ENCODE results near the gene FAM227B.
"Not testable (repeated sequence)": the region's sequence is repeated elsewhere in the genome, so short reads cannot be mapped to it uniquely, and the experiment has no call there.

The FAM227B gene

DNA sequence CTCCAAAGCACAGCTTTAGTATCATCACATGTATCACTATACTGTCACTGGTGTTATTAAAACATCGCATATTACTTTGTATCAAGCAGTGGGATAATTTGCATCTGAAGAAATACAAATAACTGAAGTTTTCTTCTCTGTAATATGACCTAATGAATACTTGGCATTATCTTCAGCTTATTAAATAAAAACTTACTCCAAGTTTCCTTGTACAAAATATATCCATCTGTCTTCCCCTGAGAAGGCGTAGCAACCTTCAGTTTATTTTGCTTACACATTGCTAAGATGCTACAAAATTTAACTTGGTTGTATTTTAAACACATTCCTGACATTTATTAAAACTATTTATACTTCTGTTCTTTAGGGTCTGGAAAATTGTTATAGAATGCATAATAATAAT, 183.9 kb downstream of the FAM227B start:
- DNase-seq, result no peak

GRCh38 chr15:49435174-49435573, 185.4 kb downstream of the FAM227B start:
- no peak for DNase-seq

DNA sequence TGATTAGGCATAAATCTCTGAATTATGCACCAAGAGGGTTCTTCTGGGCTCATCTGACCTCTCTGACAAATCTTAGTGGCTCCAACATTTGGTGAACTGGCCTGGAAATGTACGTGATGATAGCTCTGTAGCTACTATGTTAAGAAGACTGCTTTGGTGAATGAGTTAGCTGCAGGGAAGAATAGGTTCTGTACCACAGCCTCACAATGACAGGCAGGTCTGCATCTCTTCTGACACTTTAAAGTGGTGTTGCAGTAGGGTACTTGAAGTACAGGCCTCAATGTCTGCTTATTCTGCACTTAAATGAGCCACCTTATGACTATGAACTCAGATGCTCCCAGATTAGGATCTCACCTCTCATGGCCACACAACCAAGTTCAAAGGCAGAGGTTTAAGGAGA, 190.6 kb downstream of the FAM227B start:
- no peak for DNase-seq

GRCh38 chr15:49428409-49429095, 192.1 kb downstream of the FAM227B start:
- no peak for DNase-seq

GRCh38 chr15:49427372-49427771, 193.2 kb downstream of the FAM227B start:
- DNase-seq, result no peak

- no peak for DNase-seq
Measured at GRCh38 chr15:49424954-49425353, 195.7 kb downstream of the FAM227B start.

DNA sequence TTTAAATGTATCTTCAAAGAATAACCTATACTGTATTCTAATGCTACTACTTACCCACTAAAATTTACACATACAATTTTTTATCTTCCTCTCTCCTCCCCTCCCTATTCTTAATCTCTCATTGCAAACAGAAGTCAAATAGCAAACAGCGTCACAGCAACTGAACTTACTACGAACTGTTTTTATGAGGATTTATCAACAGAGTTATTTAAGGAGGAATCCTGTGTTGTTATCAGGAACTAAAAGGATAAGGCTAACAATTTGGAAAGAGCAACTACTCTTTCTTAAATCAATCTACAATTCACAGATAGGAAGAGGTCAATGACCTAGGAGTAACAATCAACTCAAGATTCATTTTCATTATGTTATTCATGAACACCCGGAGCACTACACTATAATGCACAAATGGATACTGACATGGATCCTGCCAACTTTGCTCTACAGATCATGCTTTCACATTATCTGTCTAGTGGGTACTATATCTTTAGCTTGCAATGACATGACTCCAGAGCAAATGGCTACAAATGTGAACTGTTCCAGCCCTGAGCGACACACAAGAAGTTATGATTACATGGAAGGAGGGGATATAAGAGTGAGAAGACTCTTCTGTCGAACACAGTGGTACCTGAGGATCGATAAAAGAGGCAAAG, 196.6 kb downstream of the FAM227B start:
- DNase-seq, result no peak

DNA sequence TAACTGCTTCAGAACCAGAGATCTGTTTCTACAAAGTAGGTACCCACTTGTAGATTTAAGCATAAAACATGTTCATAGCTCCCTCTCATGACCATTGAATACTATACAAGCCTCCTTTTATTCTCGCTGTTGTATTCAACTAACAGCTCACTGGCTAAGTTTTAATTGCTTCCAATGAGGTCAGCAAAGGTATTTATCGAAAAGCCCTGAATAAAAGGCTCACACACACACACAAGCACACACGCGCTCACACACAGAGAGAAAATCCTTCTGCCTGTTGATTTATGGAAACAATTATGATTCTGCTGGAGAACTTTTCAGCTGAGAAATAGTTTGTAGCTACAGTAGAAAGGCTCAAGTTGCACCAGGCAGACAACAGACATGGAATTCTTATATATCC, 197.6 kb downstream of the FAM227B start, which contains the start of gene FGF7:
Gene FGF7 (plus strand): TSS at position 222 of the 400 bp plus-strand sequence. CDS start 1,056 bp downstream, outside the sequence.
- DNase-seq, result peak; percentile 44

GRCh38 chr15:49421991-49422390, 198.6 kb downstream of the FAM227B start:
- peak; percentile 73 for DNase-seq

GRCh38 chr15:49418811-49419210, 201.8 kb downstream of the FAM227B start:
- no peak for DNase-seq

GRCh38 chr15:49415638-49416037, 205.0 kb downstream of the FAM227B start:
- DNase-seq, result no peak

DNA sequence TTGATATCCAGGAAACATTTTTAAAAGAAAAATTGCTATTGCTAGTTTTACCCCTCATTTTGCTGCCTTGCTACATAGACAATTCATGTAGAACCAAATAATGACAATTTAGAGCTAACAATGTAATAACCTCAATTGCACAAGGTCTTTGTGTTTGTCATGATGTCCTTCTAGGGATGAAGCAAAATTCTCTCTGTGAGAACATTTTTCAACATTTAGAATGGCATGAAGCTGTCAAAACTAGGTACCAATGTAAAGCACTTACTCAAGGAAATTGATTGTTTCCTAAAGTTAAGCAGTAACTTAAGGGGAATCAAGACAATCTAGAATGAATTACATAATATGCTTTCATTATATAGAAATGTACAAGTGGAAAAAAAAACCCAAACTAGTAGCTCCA, 205.5 kb downstream of the FAM227B start:
- no peak for DNase-seq

GRCh38 chr15:49412797-49413196, 207.8 kb downstream of the FAM227B start:
- DNase-seq, result no peak

- no peak for DNase-seq
Measured at GRCh38 chr15:49410641-49411040, 210.0 kb downstream of the FAM227B start.

- no peak for DNase-seq
Measured at GRCh38 chr15:49406352-49407118, 214.1 kb downstream of the FAM227B start.

DNA sequence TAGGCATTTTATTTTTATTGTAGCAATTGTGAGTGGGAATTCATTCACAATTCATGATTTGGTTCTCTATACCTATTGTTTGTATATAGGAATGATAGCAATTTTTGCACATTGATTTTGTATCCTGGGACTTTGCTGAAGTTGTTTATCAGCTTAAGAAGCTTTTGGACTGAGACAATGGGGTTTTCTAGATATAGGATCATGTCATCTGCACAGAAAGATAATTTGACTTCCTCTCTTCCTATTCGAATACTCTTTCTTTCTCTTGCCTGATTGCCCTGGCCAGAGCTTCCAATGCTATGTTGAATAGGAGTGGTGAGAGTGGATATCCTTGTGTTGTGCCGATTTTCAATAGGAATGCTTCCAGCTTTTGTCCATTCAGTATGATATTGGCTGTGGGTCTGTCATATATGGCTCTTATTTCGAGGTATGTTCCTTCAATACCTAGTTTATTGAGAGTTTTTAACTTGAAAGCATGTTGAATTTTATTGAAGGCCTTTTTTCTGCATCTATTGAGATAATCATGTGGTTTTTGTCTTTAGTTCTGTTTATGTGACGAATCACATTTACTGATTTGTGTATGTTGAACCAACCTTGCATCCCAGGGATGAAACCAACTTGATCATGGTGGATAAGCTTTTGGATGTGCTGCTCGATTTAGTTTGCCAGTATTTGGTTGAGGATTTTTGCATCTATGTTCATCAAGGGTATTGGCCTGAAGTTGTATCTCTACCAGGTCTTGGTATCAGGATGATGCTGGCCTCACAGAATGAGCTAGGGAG, 217.9 kb downstream of the FAM227B start:
- DNase-seq, result not testable (repeated sequence)

DNA sequence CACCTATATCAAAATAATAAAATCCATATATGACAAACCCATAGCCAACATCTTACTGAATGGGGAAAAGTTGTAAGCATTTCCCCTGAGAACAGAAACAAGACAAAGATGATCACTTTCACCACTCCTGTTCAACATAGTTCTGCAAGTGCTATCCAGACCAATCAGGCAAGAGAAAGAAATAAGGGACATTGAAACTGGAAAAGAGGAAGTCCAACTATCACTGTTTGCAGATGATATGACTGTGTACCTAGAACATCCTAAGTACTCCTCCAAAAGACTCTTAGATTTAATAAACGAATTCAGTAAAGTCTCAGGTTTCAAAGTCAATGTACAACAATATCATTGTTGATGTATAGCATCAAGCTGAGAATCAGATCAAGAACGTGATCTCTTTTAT, 233.1 kb downstream of the FAM227B start:
- no peak for DNase-seq

DNA sequence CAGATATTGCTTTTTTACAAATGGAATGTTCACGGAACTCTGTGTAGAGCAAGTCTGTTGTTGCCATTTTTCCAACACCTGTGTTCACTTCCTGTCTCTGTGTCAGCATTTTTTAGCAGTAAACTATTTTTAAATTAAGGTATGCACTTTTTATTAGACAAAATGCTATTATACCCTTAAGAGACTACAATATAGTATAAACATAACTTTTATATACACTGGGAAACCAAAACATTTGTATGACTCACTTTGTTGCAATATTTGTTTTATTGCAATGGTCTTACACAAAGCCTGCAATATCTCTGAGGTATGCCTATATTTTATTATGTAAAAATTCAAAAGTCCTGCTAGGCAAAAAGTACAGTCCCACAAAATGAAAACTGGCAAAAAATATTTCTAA, 237.4 kb downstream of the FAM227B start:
- no peak for DNase-seq

DNA sequence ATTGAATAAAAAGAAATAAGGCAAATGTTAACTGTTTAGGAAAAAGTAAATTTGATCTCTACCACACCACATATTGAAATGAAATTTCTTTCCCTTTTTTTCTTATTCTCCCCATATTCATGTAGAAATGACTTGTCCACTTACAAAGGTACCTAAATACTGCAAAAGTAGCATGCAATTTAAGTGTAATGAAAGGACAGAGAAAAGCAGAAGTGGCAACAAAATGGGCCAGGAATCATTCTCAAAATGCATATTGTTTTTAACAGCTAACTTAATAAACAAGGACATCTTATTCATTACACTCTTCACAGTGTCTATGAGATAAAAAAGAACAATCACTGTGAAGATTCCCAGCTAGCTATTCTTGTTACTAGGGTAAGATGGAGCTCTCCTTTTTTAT, 238.2 kb downstream of the FAM227B start:
- DNase-seq, result no peak

GRCh38 chr15:49380912-49381311, 239.7 kb downstream of the FAM227B start:
- no peak for DNase-seq

- DNase-seq, result no peak
Measured at GRCh38 chr15:49379996-49380395, 240.6 kb downstream of the FAM227B start.

GRCh38 chr15:49372366-49372765, 248.3 kb downstream of the FAM227B start:
- DNase-seq, result no peak

DNA sequence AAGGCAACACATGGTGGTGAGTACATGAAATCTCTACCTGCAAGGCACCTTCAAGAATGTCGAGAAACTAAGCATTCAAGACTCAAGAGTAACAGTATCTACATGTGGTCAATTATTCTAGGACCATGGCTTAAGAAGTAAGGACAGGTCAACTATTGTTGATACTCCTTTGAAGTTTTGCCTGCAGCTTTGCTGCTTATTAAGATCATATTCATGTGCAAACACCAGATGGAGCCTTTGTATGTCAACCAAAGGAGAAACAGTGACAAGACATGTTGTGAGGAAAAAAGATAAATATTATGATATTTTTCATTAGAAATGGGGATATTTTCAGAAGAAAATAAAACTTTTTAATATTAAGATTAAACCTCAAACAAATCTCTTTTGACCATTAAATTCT, 249.8 kb downstream of the FAM227B start:
- DNase-seq, result no peak
